Dedifferentiated amniotic fluid mesenchymal stem cell (primary cell): ENCODE data around the gene FMNL3.

Source experiments
- DNase-seq: peaks from one replicate; pipeline ENCODE4 v3.0.0-alpha.2; 2016; ENCODE audit errors: extremely low spot score

The FMNL3 gene

DNA sequence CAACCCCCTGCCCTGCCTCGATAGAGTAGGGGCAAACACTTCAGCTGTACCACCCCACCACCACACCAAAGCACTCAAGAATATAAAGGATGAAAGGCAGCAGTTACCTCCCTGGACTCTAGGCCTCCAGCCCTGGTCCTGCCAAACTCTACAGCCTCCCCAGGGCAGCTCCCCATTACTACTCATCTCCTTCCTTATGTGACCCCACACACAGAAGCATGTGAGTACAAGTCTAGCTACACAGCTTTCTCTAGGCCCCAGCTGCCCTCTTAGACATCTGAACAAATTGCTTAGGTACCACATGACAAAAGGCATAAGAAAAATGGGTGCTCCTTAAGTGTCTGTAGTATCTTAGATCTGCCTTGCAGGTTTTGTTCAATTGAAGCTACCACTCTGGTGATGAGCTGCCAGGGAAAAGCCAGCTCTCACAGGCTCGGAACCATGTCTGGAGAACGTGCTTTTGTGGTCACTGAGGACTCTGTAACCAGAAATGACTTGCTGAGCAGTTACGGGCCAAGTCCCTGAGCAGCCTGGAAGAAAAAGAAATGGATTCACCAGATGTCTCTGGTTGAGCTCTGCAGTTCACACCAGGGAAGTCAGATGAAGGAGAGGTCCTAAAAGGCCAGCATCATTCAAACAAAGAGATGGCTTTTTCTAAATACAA is 32.8 kb downstream of the FMNL3 start:
- no peak for DNase-seq

DNA sequence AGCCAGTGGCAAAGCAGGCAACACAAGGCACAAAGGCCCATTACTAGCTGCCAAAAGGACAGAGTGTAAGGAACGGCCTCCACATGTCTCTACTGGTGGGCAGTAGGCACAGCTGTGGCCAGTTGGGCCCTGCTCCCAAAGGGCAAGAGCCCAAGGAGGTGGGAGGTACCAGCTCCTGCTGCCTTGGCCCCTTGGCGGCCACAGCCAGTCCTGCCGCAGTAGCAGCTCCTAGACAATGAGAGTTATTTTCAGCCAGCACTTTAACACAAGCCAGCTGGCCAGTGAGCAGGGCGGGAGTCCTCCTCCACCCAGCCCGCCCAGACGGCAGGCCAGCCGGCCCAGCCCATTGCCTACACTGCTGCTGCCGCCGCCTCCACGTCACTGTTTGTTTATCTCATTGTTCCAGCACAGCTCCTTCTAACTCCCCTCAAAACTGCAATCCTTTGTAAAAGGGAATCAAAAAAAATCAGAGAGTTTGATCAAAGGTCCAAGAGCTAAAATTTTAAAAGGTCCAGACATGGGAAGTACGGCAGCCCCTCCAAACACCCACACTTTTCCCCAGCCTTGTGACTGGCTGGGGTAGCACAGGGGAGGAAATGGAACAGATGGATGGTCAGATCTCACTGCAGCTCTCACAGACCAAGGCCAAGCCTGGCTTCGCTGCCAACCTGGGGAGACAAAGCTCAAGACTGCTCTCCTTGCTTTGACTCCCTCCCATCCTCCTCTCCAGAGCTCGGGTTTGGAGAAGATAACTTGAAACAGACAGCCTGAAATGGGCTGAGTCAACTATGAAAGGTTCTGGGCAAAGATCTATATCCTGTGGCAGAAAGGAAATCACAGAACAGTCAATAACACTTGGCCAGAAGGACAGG is 33.5 kb downstream of the FMNL3 start:
- DNase-seq: peak; percentile 94

- no peak for DNase-seq
These were observed 34.6 kb downstream of the FMNL3 start for GRCh38 chr12:49672301-49673217.

DNA sequence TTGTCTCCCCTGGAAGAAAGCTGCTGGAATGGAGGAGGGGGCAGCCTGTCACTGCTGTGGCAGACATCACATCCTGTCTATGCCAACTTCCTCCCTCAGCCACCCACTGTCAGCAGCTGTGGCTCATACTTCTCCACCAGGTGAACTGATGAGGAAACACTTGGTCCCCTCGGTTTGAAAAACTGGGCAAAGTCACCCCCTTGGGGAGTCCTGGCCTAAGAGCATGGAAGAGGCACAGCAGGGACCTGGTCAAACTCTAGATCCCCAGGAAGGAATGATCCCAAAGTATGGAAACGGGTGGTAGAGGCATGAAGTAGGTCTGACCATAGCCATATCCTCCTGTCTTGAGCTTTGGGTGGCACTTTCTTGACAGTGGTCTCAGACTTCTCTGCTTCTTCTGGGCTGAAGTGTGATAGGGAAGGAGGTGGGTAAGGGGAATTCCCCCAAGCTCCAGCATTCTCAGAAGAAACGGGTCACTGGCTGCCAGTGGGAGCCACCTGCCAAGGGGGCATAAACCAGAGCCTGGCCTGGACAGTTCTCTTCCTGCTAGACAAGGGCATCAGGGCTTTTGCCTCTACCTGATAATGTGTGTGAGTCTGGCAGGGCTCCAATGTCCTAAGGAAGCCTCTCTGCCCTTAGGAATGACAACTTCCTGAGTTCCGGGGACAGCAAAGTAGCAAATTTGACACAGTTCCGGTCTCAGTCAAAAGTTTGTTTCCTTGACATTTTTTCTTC is 36.0 kb downstream of the FMNL3 start:
- no peak for DNase-seq

DNA sequence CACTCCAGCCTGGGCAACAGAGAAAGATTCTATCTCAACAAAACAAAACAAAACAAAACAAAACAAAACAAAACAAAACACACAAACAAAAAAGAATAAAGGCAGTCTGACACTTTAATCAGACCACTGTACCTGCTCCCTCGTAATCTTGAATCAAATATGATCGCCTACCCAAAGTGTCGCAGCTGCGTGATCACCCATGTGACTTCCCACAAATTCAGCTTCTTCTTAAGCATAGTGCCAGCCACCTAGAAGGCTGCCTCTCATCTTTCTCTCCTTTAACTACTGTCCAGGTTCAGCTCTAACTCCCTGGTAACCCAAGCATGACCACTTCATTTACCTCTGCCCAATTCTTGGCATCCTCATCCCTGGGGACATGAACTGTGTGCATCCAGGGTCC is 37.4 kb downstream of the FMNL3 start:
- no peak for DNase-seq

DNA sequence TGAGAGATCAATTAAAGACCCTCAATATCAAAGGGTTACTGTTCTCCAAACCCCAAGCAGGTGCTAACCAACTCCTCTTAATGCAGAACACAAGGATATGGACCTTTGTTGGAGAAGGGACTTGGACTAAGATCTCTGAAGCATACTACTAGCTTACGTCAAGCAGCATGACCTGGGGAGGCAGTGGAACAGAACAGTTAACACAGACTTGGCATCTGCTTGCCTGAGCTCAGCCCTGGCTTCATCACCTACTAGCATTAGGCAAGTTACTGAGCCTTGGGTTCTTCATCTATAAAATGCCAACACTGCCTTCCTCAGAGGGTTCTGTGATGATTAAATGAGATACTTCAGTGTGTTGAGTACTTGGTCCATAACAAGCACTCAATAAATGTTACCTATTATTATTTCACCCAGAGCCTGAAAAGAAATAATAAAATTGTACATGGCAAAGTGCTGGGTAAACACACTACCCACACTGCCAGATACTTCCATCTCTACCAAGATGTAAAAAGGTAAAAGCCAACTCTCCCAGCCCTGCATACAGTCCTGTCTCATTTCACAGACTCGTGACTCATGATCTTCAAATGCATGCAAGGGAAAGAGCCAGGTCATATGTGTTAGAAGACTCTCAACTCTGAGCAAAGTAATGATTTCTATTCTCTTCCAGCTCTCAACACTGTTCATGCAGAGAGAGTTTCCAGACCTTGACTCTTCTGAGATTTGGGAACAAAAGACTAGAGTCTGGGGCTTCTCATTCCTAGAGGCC is 39.7 kb downstream of the FMNL3 start:
- DNase-seq: no peak

- no peak for DNase-seq
These were observed 41.0 kb downstream of the FMNL3 start for GRCh38 chr12:49666176-49666575.

- no peak for DNase-seq
These were observed 41.8 kb downstream of the FMNL3 start for GRCh38 chr12:49665384-49665783.

DNA sequence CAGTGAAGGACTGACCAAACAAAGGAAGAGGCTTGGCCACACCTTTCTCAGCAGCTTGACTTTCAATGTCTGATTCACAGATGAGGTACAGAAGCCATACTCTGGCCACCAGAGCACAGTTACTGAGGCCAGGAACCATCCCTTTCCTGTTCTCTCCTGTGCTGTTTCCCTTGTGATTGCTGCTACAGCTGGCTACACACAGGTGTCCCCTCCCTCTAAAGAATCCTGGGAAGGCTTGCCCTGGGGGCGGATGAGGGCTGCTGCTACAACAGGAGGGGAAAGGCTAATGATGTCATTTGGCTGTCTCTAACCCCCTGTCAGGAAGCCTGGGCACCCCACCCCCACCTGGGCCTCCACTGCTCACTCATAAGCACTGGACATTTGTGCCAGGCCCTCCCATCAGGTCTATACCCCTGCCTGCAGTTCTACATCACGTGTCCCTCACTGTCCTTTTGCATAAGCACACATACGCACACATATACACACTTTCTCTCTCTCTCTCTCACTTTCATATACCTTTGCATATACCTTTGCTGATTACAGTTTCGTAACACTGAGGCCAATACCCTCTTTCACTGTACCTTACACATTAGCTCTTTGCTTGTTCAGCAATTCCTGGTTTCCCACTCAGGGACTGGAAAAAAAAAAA is 42.5 kb downstream of the FMNL3 start:
- DNase-seq: no peak

- no peak for DNase-seq
These were observed 43.0 kb downstream of the FMNL3 start for GRCh38 chr12:49664167-49664566.

GRCh38 chr12:49662998-49663843 is 44.0 kb downstream of the FMNL3 start:
- DNase-seq: peak; percentile 22

GRCh38 chr12:49661746-49662145 is 45.5 kb downstream of the FMNL3 start:
- DNase-seq: no peak

GRCh38 chr12:49661191-49661590 is 46.0 kb downstream of the FMNL3 start:
- DNase-seq: no peak

DNA sequence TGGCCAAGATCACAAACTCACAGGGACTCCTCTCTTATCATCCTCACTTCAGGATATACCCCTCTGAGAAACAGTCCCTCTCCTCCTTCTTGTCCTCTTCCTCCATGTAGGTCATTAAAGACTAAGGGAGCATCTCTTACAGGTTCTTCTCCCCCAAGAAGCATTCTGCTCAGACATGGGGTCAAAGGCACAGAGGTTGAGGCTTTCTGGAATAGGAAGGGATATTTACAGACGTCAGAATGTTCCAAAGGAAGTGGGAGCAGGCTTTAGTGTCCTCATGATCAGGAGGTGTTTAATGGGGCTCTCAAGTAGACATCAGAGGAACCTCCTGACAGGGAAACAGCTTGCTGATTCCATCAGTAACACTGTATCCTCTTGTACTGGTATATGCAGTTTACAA is 47.5 kb downstream of the FMNL3 start:
- DNase-seq: no peak

- DNase-seq: no peak
These were observed 48.9 kb downstream of the FMNL3 start for GRCh38 chr12:49658276-49658675.

- no peak for DNase-seq
These were observed 51.5 kb downstream of the FMNL3 start for GRCh38 chr12:49655595-49656236.

DNA sequence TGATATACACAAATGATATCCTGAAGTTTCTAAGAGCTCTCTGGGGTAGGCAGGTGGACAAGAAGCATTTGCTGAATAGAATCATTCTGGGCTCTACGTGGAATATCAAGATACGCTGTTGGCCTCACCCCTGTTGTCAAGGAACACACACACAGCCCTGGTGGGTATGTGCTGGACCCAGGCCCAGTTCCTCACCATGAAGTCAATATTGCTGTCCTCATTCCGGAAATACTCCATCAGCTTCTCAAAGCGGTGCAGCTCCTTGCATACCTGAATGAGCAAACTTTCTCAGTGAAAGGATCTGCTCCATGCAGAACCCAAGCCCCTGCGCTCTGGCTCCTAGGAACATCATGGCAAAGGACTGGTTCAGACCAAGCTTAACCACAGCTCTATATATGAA is 52.5 kb downstream of the FMNL3 start:
- DNase-seq: no peak

GRCh38 chr12:49652921-49653520 is 54.2 kb downstream of the FMNL3 start:
- no peak for DNase-seq
